Stimulated activated memory B cell treated with anti-CD40 and anti-IgM and Interleukin-4, amounts not matched to agents 10 μg/mL and 1 μg/mL and 100 μg/mL, for 72 hours (primary cell): ENCODE measurements around the gene DACH1.
"Not testable (repeated sequence)": the region's sequence is repeated elsewhere in the genome, so short reads cannot be mapped to it uniquely, and the experiment has no call there.

Experiments used
- ATAC-seq: fragments of 150-1000 bp; cut with Tn5 transposase; 2 replicates; pipeline ENCODE4 v1.10.0; 2021
- H3K27ac Mint-ChIP-seq: one replicate; pipeline ENCODE4 v1.8.0; 2022; ENCODE audit warnings: mild to moderate bottlenecking, mixed read lengths
- H3K27me3 Mint-ChIP-seq: one replicate; pipeline ENCODE4 v1.8.0; 2022; ENCODE audit warnings: mixed read lengths
- H3K36me3 Mint-ChIP-seq: one replicate; pipeline ENCODE4 v1.8.0; 2022; ENCODE audit warnings: mixed read lengths
- H3K4me1 Mint-ChIP-seq: one replicate; pipeline ENCODE4 v1.8.0; 2022; ENCODE audit warnings: mixed read lengths
- H3K4me3 Mint-ChIP-seq: one replicate; pipeline ENCODE4 v1.8.0; 2022; ENCODE audit warnings: mild to moderate bottlenecking, moderate library complexity, mixed read lengths
- H3K9me3 Mint-ChIP-seq: one replicate; pipeline ENCODE4 v1.8.0; 2022; ENCODE audit warnings: mixed read lengths

Gene DACH1

DNA sequence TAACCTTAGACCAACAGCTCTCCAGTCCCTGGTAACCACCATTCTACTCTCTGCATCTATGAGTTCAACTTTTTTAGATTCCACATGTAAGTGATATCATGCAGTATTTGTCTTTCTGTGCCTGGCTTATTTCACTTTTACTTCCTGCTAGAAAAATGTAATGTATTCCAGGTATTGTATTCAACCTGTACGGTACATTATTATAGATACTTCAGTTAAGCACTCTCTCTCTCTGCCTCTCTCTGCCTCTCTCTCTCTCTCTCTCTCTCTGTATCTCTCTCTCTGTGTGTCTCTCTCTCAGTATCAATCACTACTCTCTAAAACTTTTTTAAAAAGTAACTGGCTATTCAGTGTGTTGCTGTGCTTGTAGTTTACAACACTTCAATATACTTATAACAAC lies 8.4 kb downstream of the DACH1 start:
- Mint-ChIP-seq H3K9me3 (no peaks in the 10 kb centered on the region), H3K27ac (no peak overlapping the region), H3K27me3 (peaks cover 8% of the 10 kb centered on the region), H3K4me3 (no peak overlapping the region), H3K36me3 (no peaks in the 10 kb centered on the region), H3K4me1 (no peaks in the 10 kb centered on the region)
- no peak for ATAC-seq

DNA sequence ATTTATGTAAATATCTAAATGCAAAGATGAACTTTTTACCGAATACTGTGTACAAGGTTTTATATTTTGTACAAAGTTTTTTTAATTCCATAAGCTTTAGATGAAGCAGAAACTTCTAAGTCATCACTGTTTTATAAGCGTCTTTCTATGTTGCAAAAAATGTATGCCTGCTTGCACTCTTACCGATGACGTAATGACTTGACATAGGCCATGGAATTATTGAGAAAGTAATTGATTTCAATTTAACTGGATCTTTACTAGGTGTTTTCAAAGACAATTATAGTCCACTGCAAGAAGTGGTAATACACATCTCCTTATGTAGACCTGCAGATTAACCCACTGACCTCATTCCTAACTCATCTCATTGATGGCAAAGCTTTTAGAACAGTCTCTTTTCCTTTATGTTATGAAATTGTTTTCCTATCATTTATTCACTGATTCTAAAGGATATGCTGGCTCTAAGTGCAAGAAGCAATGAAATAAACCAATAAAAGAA lies 10.4 kb downstream of the DACH1 start:
- Mint-ChIP-seq H3K4me3 (no peak overlapping the region), H3K27me3 (no peaks in the 10 kb centered on the region), H3K9me3 (no peaks in the 10 kb centered on the region), H3K4me1 (no peaks in the 10 kb centered on the region), H3K27ac (no peak overlapping the region), H3K36me3 (no peaks in the 10 kb centered on the region)
- ATAC-seq = no peak

DNA sequence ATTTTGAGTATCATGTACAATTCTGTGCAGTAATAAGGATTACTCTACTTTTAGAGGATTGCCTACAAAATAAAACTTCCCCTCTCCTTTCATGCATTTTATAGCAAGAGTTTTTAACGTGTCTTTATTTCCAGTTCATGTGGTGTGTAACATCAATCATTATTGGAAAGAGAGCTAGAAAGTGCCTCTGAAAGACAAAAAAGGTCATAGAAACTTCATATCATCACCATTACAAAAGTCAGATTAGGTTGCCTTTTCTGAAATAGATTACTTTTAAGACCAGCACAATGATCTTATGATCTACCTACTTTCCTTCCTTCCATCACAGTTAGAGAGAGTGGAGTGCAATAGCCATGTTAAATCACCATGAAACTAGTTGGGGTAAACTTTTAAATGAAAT lies 12.6 kb downstream of the DACH1 start:
- no peak for ATAC-seq
- Mint-ChIP-seq H3K4me1 (no peaks in the 10 kb centered on the region), H3K27ac (no peak overlapping the region), H3K9me3 (no peaks in the 10 kb centered on the region), H3K4me3 (no peak overlapping the region), H3K27me3 (no peaks in the 10 kb centered on the region), H3K36me3 (no peaks in the 10 kb centered on the region)

DNA sequence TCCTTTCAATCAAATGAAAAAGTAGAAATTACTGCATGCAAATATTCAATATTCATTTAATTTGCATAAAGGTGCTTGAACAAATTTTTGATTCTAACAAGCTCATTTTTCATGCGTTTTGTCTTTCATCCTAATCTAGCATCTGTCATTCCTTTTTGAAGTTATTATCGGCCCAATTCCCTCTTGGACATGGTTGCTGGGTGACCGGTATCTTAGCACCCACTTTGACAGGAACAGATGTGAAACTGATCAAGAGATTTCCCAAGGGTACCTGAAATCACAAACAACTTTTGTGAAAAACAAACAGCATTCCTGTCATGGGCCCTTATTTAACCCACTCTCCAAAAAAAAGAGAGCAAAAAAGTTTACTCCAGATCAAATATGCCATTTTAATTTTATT lies 13.3 kb downstream of the DACH1 start:
- Mint-ChIP-seq H3K36me3 (no peaks in the 10 kb centered on the region), H3K27ac (no peak overlapping the region), H3K27me3 (no peaks in the 10 kb centered on the region), H3K4me3 (no peak overlapping the region), H3K4me1 (no peaks in the 10 kb centered on the region), H3K9me3 (no peaks in the 10 kb centered on the region)
- ATAC-seq = no peak

DNA sequence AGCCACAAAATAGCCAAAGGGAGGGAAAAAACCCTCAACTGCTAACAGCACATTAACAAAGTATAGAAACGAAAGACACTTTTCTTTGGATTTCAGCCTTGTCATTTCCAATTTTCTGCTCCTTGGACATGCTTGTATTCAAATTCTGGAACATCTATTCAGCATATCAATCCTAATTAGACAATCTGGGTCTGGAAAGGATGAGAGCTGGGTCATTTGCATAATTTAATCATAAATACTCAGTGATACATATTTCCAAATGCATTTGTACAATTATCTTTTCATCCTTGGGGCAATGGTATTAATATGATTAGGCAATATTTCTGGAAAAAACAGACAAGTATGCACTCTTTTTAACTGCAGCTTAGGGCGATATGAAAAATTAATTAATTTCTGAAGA lies 14.3 kb downstream of the DACH1 start:
- Mint-ChIP-seq H3K4me1 (no peaks in the 10 kb centered on the region), H3K27me3 (no peaks in the 10 kb centered on the region), H3K4me3 (no peak overlapping the region), H3K27ac (no peak overlapping the region), H3K9me3 (no peaks in the 10 kb centered on the region), H3K36me3 (no peaks in the 10 kb centered on the region)
- no peak for ATAC-seq

DNA sequence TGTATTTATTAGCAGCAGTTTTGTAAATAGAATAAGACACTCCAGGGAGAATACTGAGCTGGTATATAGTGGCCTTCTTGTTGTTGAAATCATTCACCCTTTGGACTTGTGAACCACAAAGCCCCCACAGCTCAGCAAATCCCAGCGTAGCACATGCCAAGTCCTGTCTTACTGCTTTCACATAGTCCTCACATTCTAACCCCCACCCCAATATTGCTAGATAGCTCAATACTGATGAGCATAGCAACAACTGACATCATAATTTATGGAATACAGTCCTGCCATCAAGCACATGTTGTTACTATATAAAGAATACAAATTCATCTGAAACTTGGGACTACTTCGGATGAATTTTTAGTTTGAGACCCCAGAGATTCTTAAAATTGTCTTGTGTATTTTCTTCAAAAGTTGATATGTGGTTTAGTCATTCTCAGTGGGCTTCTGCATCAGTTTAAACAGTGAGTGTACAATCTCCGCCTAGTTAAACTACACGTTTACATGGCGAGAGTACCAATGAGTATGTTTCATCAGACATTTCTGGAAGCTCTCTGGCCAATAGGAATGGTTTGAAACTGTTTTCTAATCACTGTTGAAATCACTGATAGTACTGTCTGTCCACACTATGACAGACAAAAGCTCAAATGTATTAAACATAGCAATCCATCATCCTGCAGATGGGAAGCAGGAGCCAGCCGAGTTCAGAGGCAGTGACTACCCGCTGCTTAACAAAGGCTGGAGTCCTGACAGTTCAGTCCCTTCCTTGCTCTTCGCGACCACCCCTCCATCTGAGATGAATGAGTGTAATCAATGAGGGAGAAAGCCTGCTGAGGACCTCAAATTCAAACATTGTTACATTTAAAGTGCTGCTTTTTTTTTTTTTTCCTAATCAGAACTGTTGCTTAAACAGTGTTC lies 15.2 kb downstream of the DACH1 start:
- Mint-ChIP-seq H3K4me1 (no peaks in the 10 kb centered on the region), H3K36me3 (no peaks in the 10 kb centered on the region), H3K27me3 (no peaks in the 10 kb centered on the region), H3K4me3 (no peak overlapping the region), H3K27ac (no peak overlapping the region), H3K9me3 (no peaks in the 10 kb centered on the region)
- ATAC-seq = no peak

DNA sequence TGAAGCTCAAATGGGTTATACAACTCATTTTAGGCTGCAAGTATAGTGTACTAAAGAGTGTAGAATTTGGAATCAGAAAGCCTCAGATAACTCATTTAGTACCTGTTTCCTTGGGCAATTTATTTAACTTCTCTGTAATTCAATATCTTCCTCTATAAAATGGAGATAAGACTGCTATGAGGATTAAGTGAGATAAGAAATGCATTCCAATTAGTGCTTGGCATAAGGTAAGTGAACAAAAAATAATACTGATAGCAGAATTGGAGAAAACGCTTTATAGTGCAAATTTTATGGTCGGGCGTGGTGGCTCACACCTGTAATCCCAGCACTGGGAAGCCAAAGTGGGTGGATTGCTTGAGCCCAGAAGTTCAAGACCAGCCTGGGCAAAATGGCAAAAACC lies 25.0 kb downstream of the DACH1 start:
- H3K36me3 Mint-ChIP-seq = no peaks in the 10 kb centered on the region
- H3K4me3 Mint-ChIP-seq = no peak overlapping the region
- no peak overlapping the region for H3K27ac Mint-ChIP-seq
- H3K27me3 Mint-ChIP-seq = no peaks in the 10 kb centered on the region
- peaks cover 2% of the 10 kb centered on the region for H3K9me3 Mint-ChIP-seq
- ATAC-seq = no peak
- H3K4me1 Mint-ChIP-seq = no peaks in the 10 kb centered on the region

DNA sequence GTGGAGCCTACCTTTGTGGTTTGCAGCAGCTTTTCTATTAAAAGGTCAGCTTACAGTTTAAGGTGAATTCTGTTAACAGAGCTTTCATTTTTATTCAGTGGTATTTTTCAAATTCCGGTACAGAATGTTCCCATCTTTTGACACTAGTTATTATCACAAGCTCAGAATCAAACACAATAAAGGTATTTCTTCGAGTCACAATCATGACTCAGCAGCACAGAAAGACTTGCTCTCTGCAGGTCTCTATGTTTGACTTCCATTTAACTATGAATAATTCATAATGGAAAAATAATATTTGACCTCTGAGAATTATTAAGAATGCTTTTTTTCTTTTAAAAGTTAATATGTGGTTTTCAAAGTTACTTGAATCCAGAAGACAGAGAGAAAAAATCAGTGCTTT lies 28.2 kb downstream of the DACH1 start:
- Mint-ChIP-seq H3K27me3 (no peaks in the 10 kb centered on the region), H3K4me1 (no peaks in the 10 kb centered on the region), H3K27ac (no peak overlapping the region), H3K9me3 (peaks cover 6% of the 10 kb centered on the region), H3K4me3 (no peak overlapping the region), H3K36me3 (no peaks in the 10 kb centered on the region)
- ATAC-seq = no peak

DNA sequence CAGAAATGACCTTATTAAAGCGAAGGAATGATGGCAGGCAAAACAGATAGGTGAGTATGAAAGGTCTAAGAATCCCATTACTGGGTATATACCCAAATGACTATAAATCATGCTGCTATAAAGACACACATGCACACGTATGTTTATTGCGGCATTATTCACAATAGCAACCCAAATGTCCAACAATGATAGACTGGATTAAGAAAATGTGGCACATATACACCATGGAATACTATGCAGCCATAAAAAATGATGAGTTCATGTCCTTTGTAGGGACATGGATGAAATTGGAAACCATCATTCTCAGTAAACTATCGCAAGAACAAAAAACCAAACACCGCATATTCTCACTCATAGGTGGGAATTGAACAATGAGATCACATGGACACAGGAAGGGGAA lies 29.4 kb downstream of the DACH1 start:
- H3K36me3 Mint-ChIP-seq, ATAC-seq, H3K27me3 Mint-ChIP-seq, H3K4me3 Mint-ChIP-seq, H3K9me3 Mint-ChIP-seq, H3K27ac Mint-ChIP-seq, H3K4me1 Mint-ChIP-seq: not testable (repeated sequence)

DNA sequence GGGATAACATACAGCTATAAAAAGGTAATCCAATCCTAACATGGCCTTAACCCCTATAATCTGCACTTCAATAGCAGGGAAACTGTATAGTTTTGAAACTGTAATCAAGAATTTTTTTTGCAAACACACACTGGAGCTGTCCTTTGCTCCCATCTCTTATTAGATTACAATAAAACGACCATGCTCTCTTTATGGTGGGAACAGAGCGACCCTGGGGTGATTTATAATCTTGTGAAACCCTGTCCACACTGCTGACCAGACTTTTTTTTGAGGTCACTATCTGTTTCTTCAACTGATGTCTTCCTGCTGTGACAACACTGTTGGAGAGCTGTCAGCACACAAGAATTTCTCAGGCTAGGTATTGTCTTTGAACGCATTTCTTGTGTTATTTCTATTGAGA lies 35.3 kb downstream of the DACH1 start:
- no peak overlapping the region for H3K4me3 Mint-ChIP-seq
- no peak for ATAC-seq
- no peaks in the 10 kb centered on the region for H3K27me3 Mint-ChIP-seq
- no peaks in the 10 kb centered on the region for H3K36me3 Mint-ChIP-seq
- no peaks in the 10 kb centered on the region for H3K4me1 Mint-ChIP-seq
- peaks cover 6% of the 10 kb centered on the region for H3K9me3 Mint-ChIP-seq
- no peak overlapping the region for H3K27ac Mint-ChIP-seq

DNA sequence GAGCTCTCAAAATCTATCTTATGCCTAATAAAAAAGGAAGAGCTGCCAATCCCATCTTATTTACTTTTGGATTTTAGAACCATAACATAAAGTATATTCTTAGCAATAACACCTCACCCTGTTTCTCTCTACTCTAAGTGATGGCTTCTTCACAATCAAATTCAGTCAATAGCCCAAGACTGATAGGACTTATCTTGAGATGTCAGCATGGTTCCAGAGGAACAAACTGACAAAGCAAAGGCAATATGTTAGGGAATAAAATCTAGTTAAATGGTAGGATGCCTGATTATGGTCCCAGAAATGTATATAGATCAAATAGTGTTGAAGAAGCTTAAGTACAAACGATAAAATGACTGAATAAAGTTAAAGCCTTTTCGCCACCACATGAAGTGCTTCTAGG lies 36.3 kb downstream of the DACH1 start:
- no peak overlapping the region for H3K4me3 Mint-ChIP-seq
- no peak for ATAC-seq
- H3K27ac Mint-ChIP-seq = no peak overlapping the region
- no peaks in the 10 kb centered on the region for H3K36me3 Mint-ChIP-seq
- H3K27me3 Mint-ChIP-seq = no peaks in the 10 kb centered on the region
- H3K4me1 Mint-ChIP-seq = no peaks in the 10 kb centered on the region
- peaks cover 7% of the 10 kb centered on the region for H3K9me3 Mint-ChIP-seq

DNA sequence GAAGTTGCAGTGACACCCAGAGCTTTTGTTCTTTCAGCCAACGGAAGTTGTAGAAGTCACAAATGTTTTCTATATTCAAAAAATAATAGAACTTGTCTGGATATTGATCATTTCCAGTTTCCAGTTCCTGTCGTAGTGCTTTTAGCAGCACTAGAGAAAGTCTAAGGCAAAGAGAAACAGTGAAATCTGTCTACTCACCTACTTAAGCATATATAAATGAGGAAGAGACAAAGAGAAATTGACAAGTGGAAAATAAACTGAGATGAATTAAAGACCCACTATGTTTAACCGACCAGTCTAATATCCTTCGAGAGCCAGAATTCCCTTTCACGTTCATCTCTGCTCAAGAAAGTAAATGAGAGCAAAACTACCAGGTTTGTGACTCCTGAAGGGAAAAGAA lies 36.7 kb downstream of the DACH1 start:
- Mint-ChIP-seq H3K4me1 (no peaks in the 10 kb centered on the region), H3K4me3 (no peak overlapping the region), H3K9me3 (peaks cover 7% of the 10 kb centered on the region), H3K27me3 (no peaks in the 10 kb centered on the region), H3K27ac (no peak overlapping the region), H3K36me3 (no peaks in the 10 kb centered on the region)
- no peak for ATAC-seq

DNA sequence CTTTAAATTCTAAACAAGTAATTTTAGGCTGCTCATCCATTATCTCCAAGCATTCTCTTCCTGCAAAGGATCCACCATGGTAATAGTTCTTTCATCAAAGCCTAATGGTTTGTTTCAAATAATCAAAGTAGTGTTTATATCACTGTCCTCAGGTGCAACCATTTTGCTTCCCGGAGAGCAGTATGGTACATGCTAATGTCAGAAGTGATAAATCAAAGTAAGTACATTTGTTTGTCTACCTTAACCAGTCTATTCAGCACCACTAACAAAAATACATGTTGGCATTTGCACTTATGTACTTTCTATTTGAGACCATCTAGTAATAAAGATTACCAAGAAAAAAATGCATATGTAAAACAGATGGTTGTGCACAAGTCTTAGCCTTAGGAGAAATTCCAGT lies 37.5 kb downstream of the DACH1 start:
- H3K36me3 Mint-ChIP-seq = no peaks in the 10 kb centered on the region
- H3K4me1 Mint-ChIP-seq = no peaks in the 10 kb centered on the region
- no peak overlapping the region for H3K27ac Mint-ChIP-seq
- H3K27me3 Mint-ChIP-seq = no peaks in the 10 kb centered on the region
- peaks cover 7% of the 10 kb centered on the region for H3K9me3 Mint-ChIP-seq
- no peak for ATAC-seq
- no peak overlapping the region for H3K4me3 Mint-ChIP-seq

DNA sequence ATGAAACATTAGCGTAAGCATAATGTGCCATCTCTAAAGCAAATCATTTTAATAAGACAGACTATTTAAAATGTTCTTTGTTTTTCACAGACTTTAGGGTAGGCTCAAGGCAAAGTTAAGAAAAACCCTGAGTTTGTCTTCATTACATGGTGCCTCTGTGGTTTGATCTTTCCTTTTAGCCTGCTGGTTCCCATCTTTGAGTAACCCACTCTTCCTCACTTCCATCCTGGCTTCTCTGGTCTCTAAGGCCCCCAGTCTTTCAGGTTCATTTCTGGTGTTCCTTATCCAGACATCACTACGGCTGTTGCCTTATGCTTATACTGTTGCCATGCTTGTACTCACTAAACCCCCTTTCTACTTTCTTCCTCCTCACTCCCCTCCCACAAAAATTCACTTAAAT lies 38.4 kb downstream of the DACH1 start:
- no peaks in the 10 kb centered on the region for H3K36me3 Mint-ChIP-seq
- no peaks in the 10 kb centered on the region for H3K4me1 Mint-ChIP-seq
- ATAC-seq = no peak
- no peaks in the 10 kb centered on the region for H3K27me3 Mint-ChIP-seq
- peaks cover 7% of the 10 kb centered on the region for H3K9me3 Mint-ChIP-seq
- no peak overlapping the region for H3K4me3 Mint-ChIP-seq
- H3K27ac Mint-ChIP-seq = no peak overlapping the region

DNA sequence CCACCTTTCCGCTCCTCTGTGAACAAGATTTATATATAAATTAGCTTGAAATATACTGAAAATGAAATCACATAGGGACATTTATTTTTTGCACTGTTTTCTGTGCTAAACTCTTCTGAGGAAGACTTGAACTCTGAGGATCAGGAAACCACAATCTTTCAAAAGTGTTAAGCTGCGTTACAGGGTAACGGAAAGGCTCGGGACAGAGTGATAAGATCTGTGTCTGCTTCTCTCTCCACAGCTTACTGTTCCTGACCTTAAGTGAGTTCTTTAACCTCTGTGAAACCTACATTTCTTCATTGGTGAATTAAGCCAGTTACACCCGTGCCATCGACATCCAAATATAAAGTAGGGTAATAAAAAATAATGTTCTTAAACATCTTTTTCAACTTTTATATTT lies 38.9 kb downstream of the DACH1 start:
- Mint-ChIP-seq H3K4me3 (no peak overlapping the region), H3K27me3 (no peaks in the 10 kb centered on the region), H3K27ac (no peak overlapping the region), H3K36me3 (no peaks in the 10 kb centered on the region), H3K4me1 (no peaks in the 10 kb centered on the region), H3K9me3 (peaks cover 7% of the 10 kb centered on the region)
- no peak for ATAC-seq

DNA sequence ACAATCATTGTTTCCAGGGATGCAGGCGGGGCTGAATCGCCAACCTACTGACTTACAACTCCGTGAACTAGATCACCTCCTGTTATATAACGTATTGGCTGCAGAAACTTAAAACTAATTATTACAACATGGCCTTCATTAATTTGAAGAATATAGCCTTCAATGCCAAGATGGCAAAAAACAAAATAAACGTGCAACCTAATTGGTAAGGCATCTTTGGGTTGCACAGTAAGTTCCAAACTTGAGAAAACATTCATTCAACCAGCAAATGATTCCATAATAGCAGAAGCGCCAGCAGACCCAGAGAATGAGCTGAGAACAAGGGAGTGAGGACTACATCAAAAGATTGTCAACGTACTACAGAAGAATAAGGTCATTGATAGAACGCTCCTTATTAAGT lies 39.8 kb downstream of the DACH1 start:
- Mint-ChIP-seq H3K4me1 (no peaks in the 10 kb centered on the region), H3K27ac (no peak overlapping the region), H3K4me3 (no peak overlapping the region), H3K9me3 (peaks cover 7% of the 10 kb centered on the region), H3K27me3 (no peaks in the 10 kb centered on the region), H3K36me3 (no peaks in the 10 kb centered on the region)
- ATAC-seq = no peak
